Measurements from ENCODE around the gene NTNG1. TPM values are rescaled to one million over a fixed set of nuclear protein-coding genes. Genes with fewer than 3 reads are reported as not detected.
A peak's percentile ranks its signal among the peaks of the same experiment; 100 is the strongest.

NTNG1 gene
- total and polyA plus RNA-seq, 2 of the 13 experiments (the other 11 are each of a cell fraction or from before 2014, with no cell fraction given): not detected

- TF ChIP-seq SNAPC4 (CRISPR knock-in tag; IDR thresholded peaks at IDR 0.05) (no peak), MIXL1 (CRISPR knock-in tag; IDR thresholded peaks at IDR 0.05) (peak; percentile 83), ZNF577 (CRISPR knock-in tag; IDR thresholded peaks at IDR 0.05; ENCODE audit: borderline replicate concordance, low read depth) (no peak), ZNF563 (CRISPR knock-in tag; IDR thresholded peaks at IDR 0.05) (no peak), RNF2 (conservative IDR thresholded peaks at IDR 0.05; ENCODE audit: low read depth) (no peak), SNAPC5 (CRISPR knock-in tag; IDR thresholded peaks at IDR 0.05; ENCODE audit: borderline replicate concordance) (no peak), KLF9 (CRISPR knock-in tag; IDR thresholded peaks at IDR 0.05; ENCODE audit: low read depth) (no peak), CHD4 (IDR thresholded peaks at IDR 0.05; ENCODE audit: borderline replicate concordance, low read length) (no peak), ZNF737 (CRISPR knock-in tag; IDR thresholded peaks at IDR 0.05; ENCODE audit: borderline replicate concordance) (no peak), ZNF616 (CRISPR knock-in tag; IDR thresholded peaks at IDR 0.05; ENCODE audit: low read depth) (no peak), RAD21 (CRISPR knock-in tag; IDR thresholded peaks at IDR 0.05) (peak; percentile 71), MAFF (IDR thresholded peaks at IDR 0.05; ENCODE audit: low read depth, low read length) (no peak), ZNF747 (CRISPR knock-in tag; IDR thresholded peaks at IDR 0.05; ENCODE audit: borderline replicate concordance) (no peak), ZNF670 (CRISPR knock-in tag; IDR thresholded peaks at IDR 0.05; ENCODE audit: borderline replicate concordance) (no peak), FLYWCH1 (CRISPR knock-in tag; IDR thresholded peaks at IDR 0.05) (no peak), ZNF83 (CRISPR knock-in tag; IDR thresholded peaks at IDR 0.05; ENCODE audit: borderline replicate concordance) (no peak), BATF2 (CRISPR knock-in tag; IDR thresholded peaks at IDR 0.05) (no peak), ZNF234 (CRISPR knock-in tag; conservative IDR thresholded peaks at IDR 0.05) (no peak), ZNF251 (CRISPR knock-in tag; IDR thresholded peaks at IDR 0.05) (no peak)
- TF ChIP-seq, protein P1, sequence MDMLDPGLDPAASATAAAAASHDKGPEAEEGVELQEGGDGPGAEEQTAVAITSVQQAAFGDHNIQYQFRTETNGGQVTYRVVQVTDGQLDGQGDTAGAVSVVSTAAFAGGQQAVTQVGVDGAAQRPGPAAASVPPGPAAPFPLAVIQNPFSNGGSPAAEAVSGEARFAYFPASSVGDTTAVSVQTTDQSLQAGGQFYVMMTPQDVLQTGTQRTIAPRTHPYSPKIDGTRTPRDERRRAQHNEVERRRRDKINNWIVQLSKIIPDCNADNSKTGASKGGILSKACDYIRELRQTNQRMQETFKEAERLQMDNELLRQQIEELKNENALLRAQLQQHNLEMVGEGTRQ (IDR thresholded peaks at IDR 0.05; ENCODE audit: low read depth, low read length): no peak
- TF ChIP-seq, protein P1 (CRISPR knock-in tag; IDR thresholded peaks at IDR 0.05; ENCODE audit: borderline replicate concordance): no peak
- TF ChIP-seq, protein P2, sequence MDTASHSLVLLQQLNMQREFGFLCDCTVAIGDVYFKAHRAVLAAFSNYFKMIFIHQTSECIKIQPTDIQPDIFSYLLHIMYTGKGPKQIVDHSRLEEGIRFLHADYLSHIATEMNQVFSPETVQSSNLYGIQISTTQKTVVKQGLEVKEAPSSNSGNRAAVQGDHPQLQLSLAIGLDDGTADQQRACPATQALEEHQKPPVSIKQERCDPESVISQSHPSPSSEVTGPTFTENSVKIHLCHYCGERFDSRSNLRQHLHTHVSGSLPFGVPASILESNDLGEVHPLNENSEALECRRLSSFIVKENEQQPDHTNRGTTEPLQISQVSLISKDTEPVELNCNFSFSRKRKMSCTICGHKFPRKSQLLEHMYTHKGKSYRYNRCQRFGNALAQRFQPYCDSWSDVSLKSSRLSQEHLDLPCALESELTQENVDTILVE (CRISPR knock-in tag; IDR thresholded peaks at IDR 0.05): 0 out of 2 replicates have a peak, but pooled peaks have one; percentile 32
Measured at GRCh38 chr1:107430540-107431228, 289.8 kb downstream of the NTNG1 start (continued).
